H1 (cell line): ENCODE results near the gene FGF23. TPM values are rescaled to one million over a fixed set of nuclear protein-coding genes. Genes with fewer than 3 reads are reported as not detected.

Experiments
- polyA plus RNA-seq, 7 experiments: library from polyadenylated mRNA; depleted of rRNA in 3 of 7; stranded (reverse) in 5 of 7; unstranded in 2 of 7; fragments of >200 nt in 5 of 7; fragments of 200-250 nt in 2 of 7; gene quantifications; 1 replicate in 5 of 7; 2 replicates in 1 of 7; 4 replicates in 1 of 7; pipeline versions ENCODE4 v1.2.1 to v1.2.3, GENCODE V29; 2011 to 2013; ENCODE audit warnings: missing spikeins in 2 of 7, mixed read lengths in 2 of 7
- total RNA-seq: library from RNA; stranded (reverse); fragmentation: NEBNext Ultra II Directional; extraction: Animal tissue kit (Norgen Biotek cat#: 25700); gene quantifications from 2 replicates; pipeline ENCODE4 v1.2.1, GENCODE V29; 2021
- TF ChIP-seq, protein P1 (sequence below): fragments of 300-600 bp; sonication (generic); IDR thresholded peaks from 2 replicates; pipeline ENCODE4 v1.7.1; 2012; ENCODE audit warnings: low read length, moderate library complexity, mild to moderate bottlenecking, inconsistent platforms; ENCODE audit not compliant: insufficient replicate concordance

Gene FGF23
- total and polyA plus RNA-seq, 2 of the 8 experiments (the other 6 are each of a cell fraction or from before 2014, with no cell fraction given), result 0.35 to 0.67 TPM

DNA sequence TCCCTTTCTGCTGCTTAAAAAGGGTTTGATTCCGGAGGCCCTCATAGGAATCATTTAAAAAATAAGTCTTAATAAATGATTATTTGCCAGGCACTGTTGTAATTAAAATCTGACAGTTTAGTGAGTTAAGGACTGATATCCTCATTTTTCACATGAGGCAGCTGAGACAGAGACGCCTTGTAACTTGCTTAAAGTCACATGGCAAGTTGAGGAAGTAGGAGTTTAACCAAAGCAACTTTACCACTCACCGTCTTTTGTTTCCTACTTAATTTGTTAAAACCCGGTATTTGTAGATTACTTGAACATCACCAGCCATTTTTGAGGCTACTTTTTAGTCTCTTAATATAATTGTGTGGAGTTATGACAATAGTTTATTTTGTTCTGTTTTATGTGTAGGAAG, 56.1 kb downstream of the FGF23 start (continued):
- TF ChIP-seq, protein P1, sequence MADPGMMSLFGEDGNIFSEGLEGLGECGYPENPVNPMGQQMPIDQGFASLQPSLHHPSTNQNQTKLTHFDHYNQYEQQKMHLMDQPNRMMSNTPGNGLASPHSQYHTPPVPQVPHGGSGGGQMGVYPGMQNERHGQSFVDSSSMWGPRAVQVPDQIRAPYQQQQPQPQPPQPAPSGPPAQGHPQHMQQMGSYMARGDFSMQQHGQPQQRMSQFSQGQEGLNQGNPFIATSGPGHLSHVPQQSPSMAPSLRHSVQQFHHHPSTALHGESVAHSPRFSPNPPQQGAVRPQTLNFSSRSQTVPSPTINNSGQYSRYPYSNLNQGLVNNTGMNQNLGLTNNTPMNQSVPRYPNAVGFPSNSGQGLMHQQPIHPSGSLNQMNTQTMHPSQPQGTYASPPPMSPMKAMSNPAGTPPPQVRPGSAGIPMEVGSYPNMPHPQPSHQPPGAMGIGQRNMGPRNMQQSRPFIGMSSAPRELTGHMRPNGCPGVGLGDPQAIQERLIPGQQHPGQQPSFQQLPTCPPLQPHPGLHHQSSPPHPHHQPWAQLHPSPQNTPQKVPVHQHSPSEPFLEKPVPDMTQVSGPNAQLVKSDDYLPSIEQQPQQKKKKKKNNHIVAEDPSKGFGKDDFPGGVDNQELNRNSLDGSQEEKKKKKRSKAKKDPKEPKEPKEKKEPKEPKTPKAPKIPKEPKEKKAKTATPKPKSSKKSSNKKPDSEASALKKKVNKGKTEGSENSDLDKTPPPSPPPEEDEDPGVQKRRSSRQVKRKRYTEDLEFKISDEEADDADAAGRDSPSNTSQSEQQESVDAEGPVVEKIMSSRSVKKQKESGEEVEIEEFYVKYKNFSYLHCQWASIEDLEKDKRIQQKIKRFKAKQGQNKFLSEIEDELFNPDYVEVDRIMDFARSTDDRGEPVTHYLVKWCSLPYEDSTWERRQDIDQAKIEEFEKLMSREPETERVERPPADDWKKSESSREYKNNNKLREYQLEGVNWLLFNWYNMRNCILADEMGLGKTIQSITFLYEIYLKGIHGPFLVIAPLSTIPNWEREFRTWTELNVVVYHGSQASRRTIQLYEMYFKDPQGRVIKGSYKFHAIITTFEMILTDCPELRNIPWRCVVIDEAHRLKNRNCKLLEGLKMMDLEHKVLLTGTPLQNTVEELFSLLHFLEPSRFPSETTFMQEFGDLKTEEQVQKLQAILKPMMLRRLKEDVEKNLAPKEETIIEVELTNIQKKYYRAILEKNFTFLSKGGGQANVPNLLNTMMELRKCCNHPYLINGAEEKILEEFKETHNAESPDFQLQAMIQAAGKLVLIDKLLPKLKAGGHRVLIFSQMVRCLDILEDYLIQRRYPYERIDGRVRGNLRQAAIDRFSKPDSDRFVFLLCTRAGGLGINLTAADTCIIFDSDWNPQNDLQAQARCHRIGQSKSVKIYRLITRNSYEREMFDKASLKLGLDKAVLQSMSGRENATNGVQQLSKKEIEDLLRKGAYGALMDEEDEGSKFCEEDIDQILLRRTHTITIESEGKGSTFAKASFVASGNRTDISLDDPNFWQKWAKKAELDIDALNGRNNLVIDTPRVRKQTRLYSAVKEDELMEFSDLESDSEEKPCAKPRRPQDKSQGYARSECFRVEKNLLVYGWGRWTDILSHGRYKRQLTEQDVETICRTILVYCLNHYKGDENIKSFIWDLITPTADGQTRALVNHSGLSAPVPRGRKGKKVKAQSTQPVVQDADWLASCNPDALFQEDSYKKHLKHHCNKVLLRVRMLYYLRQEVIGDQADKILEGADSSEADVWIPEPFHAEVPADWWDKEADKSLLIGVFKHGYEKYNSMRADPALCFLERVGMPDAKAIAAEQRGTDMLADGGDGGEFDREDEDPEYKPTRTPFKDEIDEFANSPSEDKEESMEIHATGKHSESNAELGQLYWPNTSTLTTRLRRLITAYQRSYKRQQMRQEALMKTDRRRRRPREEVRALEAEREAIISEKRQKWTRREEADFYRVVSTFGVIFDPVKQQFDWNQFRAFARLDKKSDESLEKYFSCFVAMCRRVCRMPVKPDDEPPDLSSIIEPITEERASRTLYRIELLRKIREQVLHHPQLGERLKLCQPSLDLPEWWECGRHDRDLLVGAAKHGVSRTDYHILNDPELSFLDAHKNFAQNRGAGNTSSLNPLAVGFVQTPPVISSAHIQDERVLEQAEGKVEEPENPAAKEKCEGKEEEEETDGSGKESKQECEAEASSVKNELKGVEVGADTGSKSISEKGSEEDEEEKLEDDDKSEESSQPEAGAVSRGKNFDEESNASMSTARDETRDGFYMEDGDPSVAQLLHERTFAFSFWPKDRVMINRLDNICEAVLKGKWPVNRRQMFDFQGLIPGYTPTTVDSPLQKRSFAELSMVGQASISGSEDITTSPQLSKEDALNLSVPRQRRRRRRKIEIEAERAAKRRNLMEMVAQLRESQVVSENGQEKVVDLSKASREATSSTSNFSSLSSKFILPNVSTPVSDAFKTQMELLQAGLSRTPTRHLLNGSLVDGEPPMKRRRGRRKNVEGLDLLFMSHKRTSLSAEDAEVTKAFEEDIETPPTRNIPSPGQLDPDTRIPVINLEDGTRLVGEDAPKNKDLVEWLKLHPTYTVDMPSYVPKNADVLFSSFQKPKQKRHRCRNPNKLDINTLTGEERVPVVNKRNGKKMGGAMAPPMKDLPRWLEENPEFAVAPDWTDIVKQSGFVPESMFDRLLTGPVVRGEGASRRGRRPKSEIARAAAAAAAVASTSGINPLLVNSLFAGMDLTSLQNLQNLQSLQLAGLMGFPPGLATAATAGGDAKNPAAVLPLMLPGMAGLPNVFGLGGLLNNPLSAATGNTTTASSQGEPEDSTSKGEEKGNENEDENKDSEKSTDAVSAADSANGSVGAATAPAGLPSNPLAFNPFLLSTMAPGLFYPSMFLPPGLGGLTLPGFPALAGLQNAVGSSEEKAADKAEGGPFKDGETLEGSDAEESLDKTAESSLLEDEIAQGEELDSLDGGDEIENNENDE, result no peak
